Activated CD8-positive, alpha-beta memory T cell treated with anti-CD3 and anti-CD28 coated beads for 1 hour (primary cell): ENCODE measurements around the gene LRP11.

Source experiments
- DNase-seq, 2 donors: peaks; one replicate each; pipeline ENCODE4 v3.0.0-alpha.2; 2020; ENCODE audit warnings: low read depth in 1 of 2; ENCODE audit errors: extremely low read depth in 1 of 2

LRP11 gene

GRCh38 chr6:149806127-149806526 lies 58.0 kb downstream of the LRP11 start:
- DNase-seq, result no peak

- DNase-seq, result no peak
Observed at GRCh38 chr6:149783551-149783950, 80.6 kb downstream of the LRP11 start.

DNA sequence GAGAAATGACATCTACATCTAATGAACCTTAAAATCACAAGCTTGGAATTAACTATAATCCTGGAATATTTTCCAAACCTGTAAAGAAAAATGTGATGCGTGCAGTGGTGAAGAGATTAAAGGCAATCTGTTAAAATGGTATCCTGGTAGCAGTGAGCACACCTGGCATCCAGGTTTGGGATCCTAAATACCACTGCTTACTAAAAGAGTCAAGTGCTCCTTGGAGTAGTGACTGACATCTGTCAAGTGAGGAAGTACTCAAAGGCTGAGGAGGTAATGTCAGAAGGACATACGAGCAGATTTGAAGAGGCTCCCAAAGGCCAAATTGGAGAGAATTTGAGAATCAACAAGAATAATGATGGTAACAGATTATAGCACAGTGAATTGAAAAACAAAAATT lies 81.8 kb downstream of the LRP11 start:
- DNase-seq, result no peak

DNA sequence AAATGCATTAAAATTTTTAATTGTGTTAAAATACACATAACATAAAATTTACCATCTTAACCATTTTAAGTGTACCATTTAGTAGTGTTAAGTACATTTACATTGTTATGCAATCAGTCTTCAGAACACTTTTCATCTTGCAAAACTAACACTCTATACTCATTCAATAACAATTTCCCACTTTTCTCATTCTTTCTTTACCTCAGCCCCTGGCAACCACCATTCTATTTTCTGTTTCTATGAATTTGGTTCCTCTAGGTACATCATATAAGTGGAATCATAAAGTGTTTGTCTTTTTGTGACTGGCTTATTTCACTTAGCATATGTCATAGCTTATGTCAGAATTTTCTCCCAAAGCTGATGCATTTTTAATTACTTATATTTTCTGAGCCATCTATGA lies 82.4 kb downstream of the LRP11 start:
- DNase-seq, result no peak

- DNase-seq, result no peak
Observed at GRCh38 chr6:149779644-149779963, 84.6 kb downstream of the LRP11 start.

DNA sequence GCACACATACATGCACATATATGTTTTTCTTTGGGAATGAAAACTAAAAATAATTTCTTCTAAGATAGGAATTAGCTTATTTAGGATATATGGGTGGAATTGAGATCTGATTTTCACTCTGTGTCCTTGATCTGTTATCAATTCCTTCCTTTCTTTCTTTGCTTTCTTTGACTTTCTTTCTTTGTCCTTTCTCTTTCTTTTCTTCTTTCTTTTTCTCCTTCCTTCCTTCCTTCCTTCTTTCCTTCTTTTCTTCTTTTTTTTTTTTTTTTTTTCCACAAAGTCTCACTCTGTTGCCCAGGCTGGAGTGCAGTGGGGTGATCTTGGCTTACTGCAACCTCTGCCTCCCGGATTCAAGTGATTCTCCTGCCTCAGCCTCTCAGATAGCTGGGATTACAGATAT lies 86.5 kb downstream of the LRP11 start:
- no peak for DNase-seq

GRCh38 chr6:149771925-149772324 lies 92.2 kb downstream of the LRP11 start:
- no peak for DNase-seq

- DNase-seq, result no peak
Observed at GRCh38 chr6:149771185-149771584, 93.0 kb downstream of the LRP11 start.

DNA sequence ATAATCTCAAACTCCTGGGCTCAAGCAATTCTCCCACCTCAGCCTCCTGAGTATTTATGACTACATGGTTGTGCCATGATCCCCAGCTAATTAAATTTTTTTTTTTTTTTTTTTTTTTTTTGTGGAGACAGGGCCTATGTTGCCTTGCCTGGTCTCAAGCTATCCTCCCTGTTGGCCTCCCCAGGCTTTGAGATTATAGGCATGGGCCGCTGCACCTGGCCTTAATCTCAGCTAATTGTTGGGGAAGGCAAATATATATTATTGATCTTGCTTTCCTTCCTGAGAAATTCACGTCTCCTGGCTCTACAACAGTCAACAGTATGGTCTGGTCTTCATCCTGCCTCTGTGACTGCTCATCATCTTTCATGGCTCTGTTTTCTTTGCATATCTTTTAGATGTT lies 94.5 kb downstream of the LRP11 start:
- no peak for DNase-seq
